Osteoblast (primary cell): ENCODE measurements around the gene SMO. TPM values are rescaled to one million over a fixed set of nuclear protein-coding genes. Genes with fewer than 3 reads are reported as not detected.

Experiments used
- DNase-seq: peaks from one replicate; pipeline ENCODE4 v3.0.0; 2011; ENCODE audit warnings: low spot score, mixed read lengths; ENCODE audit not compliant: insufficient read length; ENCODE audit errors: missing footprints
- H2AFZ ChIP-seq: 2 replicates; pipeline ENCODE4 v1.6.0; 2011; ENCODE audit warnings: mild to moderate bottlenecking, low read length
- H3K27ac ChIP-seq: 2 replicates; pipeline ENCODE4 v1.5.1; 2011; ENCODE audit warnings: mild to moderate bottlenecking, low read depth, low read length, moderate library complexity
- H3K27me3 ChIP-seq: 2 replicates; pipeline ENCODE4 v1.6.0; 2012; ENCODE audit warnings: mild to moderate bottlenecking, control low read depth, inconsistent platforms, low read length, moderate library complexity; ENCODE audit not compliant: insufficient read depth
- H3K36me3 ChIP-seq: 2 replicates; pipeline ENCODE4 v1.5.1; 2011; ENCODE audit warnings: mild to moderate bottlenecking, low read length, control low read depth, moderate library complexity; ENCODE audit not compliant: insufficient read depth
- H3K4me1 ChIP-seq: 2 replicates; pipeline ENCODE4 v1.5.1; 2011; ENCODE audit warnings: mild to moderate bottlenecking, low read length, control low read depth, moderate library complexity; ENCODE audit not compliant: insufficient read depth
- H3K4me2 ChIP-seq: 2 replicates; pipeline ENCODE4 v1.6.0; 2011; ENCODE audit warnings: mild to moderate bottlenecking, low read length; ENCODE audit not compliant: insufficient read depth
- H3K4me3 ChIP-seq: fragments of 200-600 bp; sonication (generic); 3 replicates; pipeline ENCODE4 v1.5.1; 2012; ENCODE audit warnings: mild to moderate bottlenecking, low read length, inconsistent platforms; ENCODE audit not compliant: insufficient read depth
- H3K79me2 ChIP-seq: 2 replicates; pipeline ENCODE4 v1.6.0; 2012; ENCODE audit warnings: mild to moderate bottlenecking, low read length, control low read depth, inconsistent platforms; ENCODE audit not compliant: insufficient read depth
- H3K9me3 ChIP-seq: 2 replicates; pipeline ENCODE4 v1.5.1; 2011; ENCODE audit warnings: low read depth, low read length, control low read depth
- H4K20me1 ChIP-seq: 2 replicates; pipeline ENCODE4 v1.6.0; 2012; ENCODE audit warnings: mild to moderate bottlenecking, low read length, control low read depth; ENCODE audit not compliant: insufficient read depth
- CTCF ChIP-seq: IDR thresholded peaks from 2 replicates; pipeline ENCODE4 v1.5.1; 2011; ENCODE audit warnings: mild to moderate bottlenecking, low read depth, low read length, moderate library complexity; ENCODE audit errors: extremely low read depth
- small RNA-seq: library from RNA; depleted of rRNA; stranded (forward); fragments of <200 nt; gene quantifications from one replicate; pipeline ENCODE3, GENCODE V24; 2012
- total RNA-seq: library from RNA; depleted of rRNA; stranded (reverse); fragments of >200 nt; gene quantifications from 2 replicates; pipeline ENCODE4 v1.2.3, GENCODE V29; 2012

SMO gene
- total RNA-seq, 1 donor, result 19.9 TPM

- no peaks in the 10 kb centered on the region for H3K27me3 ChIP-seq
- no peaks in the 10 kb centered on the region for H3K4me1 ChIP-seq
- no peaks in the 10 kb centered on the region for H3K36me3 ChIP-seq
- no peak overlapping the region for H3K4me3 ChIP-seq
- H2AFZ ChIP-seq, result no peak overlapping the region
- H3K79me2 ChIP-seq, result no peaks in the 10 kb centered on the region
- no peak for TF ChIP-seq CTCF
- no peaks in the 10 kb centered on the region for H4K20me1 ChIP-seq
- DNase-seq, result no peak
- H3K9me3 ChIP-seq, result no peaks in the 10 kb centered on the region
- H3K4me2 ChIP-seq, result no peak overlapping the region
- no peak overlapping the region for H3K27ac ChIP-seq
Measured at GRCh38 chr7:129257168-129257567, 68.7 kb downstream of the SMO start.

GRCh38 chr7:129258649-129259389 lies 70.4 kb downstream of the SMO start:
- H3K4me2 ChIP-seq, result peak overlapping the region; percentile 50
- DNase-seq, result peak; percentile 18

GRCh38 chr7:129262324-129262723 lies 73.9 kb downstream of the SMO start:
- Histone ChIP-seq H3K27me3 (no peaks in the 10 kb centered on the region), H3K4me2 (no peak overlapping the region), H3K27ac (no peak overlapping the region), H3K4me3 (no peak overlapping the region), H2AFZ (no peak overlapping the region), H3K4me1 (no peaks in the 10 kb centered on the region), H3K9me3 (no peaks in the 10 kb centered on the region), H4K20me1 (no peaks in the 10 kb centered on the region), H3K79me2 (no peaks in the 10 kb centered on the region), H3K36me3 (no peaks in the 10 kb centered on the region)
- no peak for DNase-seq
- TF ChIP-seq CTCF, result no peak

More at GRCh38 chr7:129258649-129259389, 70.4 kb downstream of the SMO start:
- TF ChIP-seq CTCF, result no peak
- Histone ChIP-seq H3K4me1 (no peaks in the 10 kb centered on the region), H2AFZ (no peak overlapping the region), H3K79me2 (no peaks in the 10 kb centered on the region), H3K27me3 (no peaks in the 10 kb centered on the region), H3K4me3 (no peak overlapping the region), H3K36me3 (no peaks in the 10 kb centered on the region), H3K27ac (no peak overlapping the region), H4K20me1 (no peaks in the 10 kb centered on the region), H3K9me3 (no peaks in the 10 kb centered on the region)

Small RNA genes within 50 kb of the gene (small RNA-seq; reads per million reads assigned to genes)
- 0.82 reads per million, percentile 14 among the genes with 10 or more reads in this experiment for gene RNY1P11

Other genes with a start within 250 kb of the SMO start
- gene TNPO3, start 133.5 kb upstream of the SMO start, total RNA-seq, result 54.5 and 56.1 TPM in 2 replicates
- gene TSPAN33, start 43.9 kb upstream of the SMO start, total RNA-seq, result under 0.01 and 0.36 TPM in 2 replicates
- gene AHCYL2, start 36.4 kb downstream of the SMO start, total RNA-seq, result 10.1 and 11.2 TPM in 2 replicates
- gene STRIP2, start 245.8 kb downstream of the SMO start, total RNA-seq, result 8.3 and 19.7 TPM in 2 replicates